GM21723 (cell line): ENCODE measurements around the gene NEK6.

ENCODE experiments used
- ATAC-seq: cut with Tn5 transposase; IDR thresholded peaks from one replicate; pipeline ENCODE4 v1.9.1; 2021; ENCODE audit warnings: mild to moderate bottlenecking, moderate library complexity; ENCODE audit not compliant: unreplicated experiment

Gene NEK6

DNA sequence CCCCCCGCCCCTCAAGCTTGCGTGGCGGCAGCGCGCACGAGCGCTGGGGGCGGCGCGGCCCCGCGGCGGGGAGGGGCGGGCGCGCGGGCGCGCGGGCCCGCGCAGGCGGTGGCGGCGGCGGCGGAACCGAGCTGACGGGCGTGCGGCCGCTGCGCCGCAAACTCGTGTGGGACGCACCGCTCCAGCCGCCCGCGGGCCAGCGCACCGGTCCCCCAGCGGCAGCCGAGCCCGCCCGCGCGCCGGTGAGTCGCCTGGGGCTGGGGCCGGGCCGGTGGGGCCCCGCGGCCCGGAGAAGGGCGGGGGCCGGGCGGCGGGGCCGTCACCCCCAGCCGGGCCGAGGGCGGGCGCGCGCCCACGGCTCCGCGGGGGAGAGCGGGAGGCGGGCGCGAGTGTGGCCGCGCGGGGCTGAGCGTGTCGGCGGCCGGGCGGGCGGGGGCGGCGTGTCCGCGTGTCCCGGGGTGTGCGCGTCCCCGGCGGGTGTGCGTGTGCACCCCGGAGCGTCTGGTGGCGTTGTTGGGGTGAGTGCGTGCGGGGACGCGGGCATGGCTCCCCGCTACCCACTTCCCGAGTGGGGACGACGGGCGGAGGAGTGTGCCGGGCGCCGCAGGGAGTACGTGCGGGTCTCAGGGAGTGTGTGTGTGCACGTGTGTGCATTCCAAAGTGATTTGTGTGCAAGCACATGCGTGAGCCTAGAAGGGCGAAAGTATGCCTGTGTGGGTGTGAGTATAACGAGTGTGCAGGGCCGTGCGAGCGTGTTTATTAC lies at the start of gene NEK6:
Gene NEK6, plus strand, starts transcription at position 106 of the 763 bp plus-strand sequence. CDS start 44,016 bp downstream, outside the sequence.
- no peak for ATAC-seq

- ATAC-seq, result no peak
Measured at GRCh38 chr9:124208571-124208970, 49.2 kb upstream of the NEK6 start.

- no peak for ATAC-seq
Measured at GRCh38 chr9:124209279-124209678, 48.5 kb upstream of the NEK6 start.

- no peak for ATAC-seq
Measured at GRCh38 chr9:124209774-124210173, 48.0 kb upstream of the NEK6 start.

GRCh38 chr9:124210697-124211096 lies 47.1 kb upstream of the NEK6 start:
- ATAC-seq, result peak; percentile 57

GRCh38 chr9:124212381-124213050 lies 45.2 kb upstream of the NEK6 start:
- no peak for ATAC-seq

GRCh38 chr9:124213396-124213795 lies 44.4 kb upstream of the NEK6 start:
- no peak for ATAC-seq

DNA sequence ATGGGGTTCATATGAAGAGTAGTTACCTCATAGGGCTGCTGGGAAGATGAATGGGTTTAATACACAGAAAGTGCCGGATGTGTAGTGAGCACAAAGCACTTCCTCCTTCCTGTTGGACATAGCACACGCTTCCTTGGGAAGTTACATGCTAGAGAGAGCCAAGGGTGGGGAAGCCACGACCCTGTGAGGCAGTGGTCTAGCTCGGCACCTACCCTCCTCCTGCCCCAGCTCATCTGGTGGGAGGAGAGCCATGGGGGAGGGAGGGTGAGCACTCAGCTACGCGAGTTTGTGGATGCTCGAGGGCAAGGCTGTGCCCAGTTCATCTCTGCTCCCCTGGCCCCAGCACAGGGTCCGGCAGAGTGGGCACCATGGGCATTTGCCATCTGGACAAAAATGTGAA lies 43.6 kb upstream of the NEK6 start:
- ATAC-seq, result no peak

DNA sequence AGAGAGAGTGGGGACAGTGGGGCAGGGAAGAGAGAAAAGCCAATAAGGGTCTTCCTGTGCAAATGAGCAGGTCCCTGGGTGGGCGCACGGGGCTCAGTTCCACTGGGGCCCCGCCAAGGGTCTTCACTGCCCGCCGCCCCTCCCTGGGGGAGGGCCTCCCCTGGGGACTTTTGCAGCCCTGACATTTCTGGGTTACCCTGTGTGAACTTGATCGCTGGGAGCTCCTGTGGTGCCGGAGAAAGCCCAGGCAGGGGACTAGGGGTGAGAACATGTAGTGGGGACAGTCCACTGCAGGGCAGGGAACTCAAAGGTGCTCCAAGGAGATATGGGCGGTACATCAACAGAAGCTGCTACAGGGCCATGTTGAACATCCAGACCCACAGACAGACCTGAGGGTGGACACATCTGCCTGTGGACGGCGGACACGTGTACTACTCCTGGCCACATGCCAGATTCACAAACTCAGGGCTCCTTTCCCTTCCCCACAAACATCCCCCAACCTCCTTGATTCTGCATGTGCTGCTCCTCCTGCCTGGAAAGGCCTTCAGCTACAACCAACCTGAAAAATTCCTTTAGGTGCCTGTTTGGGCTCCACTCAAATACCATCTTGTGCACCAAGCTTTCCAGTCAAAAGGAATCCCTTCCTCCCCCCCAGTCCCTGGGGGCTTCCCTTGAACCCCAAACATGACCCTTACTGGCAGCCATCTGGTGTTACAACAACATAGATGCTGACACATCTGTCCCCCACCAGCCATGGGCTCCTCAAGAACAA lies 43.0 kb upstream of the NEK6 start:
- no peak for ATAC-seq

DNA sequence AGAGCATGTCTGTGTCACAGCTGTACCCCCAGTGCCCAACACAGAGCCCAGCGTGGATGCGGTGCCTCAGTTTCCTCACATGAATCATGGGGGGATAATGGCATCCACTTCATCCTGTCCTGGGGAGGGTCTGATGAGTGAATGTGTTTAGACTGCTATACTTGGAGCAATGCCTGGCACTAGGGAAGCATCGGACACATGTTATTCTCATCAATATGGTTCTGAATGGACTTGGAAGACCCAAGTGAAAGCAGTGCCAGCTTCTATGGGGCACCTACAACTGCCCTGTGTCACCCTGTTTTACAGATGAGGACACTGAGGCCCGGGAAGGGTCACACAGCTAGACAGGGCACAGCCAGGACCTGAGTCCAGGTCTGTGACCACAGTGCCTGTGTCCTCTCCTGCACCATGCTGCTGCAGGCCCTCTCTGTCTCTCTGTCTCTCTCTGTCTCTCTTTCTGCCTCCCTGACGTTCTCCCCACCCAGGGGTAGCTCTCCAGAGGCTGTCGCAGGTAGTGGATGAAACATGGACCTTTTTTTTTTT lies 42.3 kb upstream of the NEK6 start:
- no peak for ATAC-seq

DNA sequence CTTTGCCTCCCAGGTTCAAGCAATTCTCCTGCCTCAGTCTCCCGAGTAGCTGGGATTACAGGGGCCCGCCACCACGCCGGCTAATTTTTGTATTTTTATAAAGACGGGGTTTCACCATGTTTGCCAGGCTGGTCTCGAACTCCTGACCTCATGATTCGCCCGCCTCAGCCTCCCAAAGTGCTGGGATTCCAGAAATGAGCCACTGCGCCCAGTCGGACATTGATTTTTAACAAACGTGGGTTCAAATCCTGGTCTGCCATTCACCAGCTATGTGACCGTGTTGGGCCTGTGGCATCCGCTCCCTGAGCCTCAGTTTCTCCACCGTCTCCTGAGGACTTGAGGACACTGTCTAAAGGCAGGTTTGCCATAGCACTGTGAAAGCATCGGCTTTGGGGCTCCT lies 41.8 kb upstream of the NEK6 start:
- ATAC-seq, result no peak

DNA sequence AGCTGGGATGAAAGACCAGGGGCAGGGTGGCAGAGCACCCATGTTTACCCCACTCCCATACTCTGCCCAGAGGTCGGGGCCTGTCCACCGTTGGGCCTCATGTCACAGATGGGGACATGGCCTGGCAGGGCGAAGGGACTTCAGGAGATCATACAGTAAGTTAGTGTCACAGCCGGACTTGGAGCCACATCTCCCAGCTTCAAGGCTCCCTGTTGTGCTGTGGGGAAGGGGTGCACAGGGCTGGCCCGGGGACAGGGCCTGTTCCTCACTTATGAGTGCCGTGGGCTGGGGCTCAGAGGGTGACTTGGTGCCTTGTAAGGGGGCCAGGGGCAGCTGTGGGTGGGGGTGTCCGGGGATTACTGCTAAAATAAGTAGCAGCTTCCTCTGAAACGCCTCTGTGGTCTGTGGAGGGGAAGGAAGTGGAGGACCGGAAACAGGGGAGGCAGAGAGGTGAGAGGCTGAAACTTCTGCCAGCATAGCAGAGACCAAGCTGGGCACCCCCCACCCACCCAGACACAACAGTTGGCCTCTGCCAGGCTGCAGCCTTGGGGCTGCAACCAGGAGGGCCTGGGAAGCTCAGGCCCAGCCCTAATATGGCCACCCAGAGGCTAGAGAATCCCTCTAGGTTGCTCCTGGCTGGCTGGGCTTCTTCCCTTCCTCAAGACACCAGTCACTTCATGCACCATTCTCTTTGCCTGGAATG lies 41.1 kb upstream of the NEK6 start:
- ATAC-seq, result peak; percentile 37

DNA sequence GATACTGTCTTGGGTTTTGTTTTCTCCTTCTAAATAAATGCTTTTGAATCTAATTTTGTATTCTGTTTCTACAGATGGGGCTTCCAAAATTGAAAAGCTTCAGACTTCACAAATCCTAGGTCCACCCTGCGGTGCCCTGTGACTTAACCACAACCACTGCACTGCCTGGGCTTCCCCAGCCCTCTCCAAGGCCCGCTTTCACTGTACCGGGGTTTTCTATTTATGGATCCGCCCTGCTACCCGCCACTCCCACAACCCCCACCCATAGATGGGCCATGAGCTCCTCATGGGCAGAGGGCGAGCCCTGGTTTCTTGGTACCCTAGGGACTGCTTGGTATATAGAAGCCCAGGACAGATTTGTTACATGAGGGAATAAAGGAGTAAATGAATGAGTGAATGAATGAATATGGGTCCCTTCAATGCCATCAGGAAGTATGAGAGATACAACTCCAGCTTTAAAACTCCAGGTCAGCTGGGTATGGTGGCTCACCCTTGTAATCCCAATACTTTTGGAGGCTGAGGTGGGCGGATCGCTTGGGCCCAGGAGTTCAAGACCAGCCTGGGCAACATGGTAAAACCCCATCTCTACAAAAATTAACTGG lies 39.8 kb upstream of the NEK6 start:
- no peak for ATAC-seq

DNA sequence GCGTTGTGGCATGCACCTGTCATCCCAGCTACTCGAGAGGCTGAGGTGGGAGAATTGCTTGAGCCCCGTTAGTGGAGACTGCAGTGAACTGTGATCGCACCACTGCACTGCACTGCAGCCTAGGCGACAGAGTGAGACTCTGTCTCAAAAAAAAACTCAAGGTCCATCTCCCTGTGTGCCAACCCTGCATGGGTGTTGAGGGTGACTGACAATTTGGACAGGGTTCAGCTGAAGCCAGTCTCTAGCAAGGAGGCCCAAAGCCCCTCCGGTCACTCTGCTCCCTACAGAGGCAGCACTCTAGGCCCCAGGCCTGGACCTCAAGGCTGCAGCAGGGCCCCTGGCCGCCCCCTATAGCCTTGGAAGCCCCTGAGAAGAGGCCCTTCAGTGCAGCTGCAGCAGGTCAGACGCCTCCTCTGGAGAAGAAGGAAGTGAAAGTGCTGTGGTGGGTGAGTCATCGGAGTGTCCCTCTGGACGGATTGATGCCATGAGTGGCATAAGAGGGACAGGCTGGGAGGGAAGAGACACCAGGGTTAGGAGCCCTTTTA lies 39.2 kb upstream of the NEK6 start:
- peak; percentile 68 for ATAC-seq

GRCh38 chr9:124218987-124219461 lies 38.7 kb upstream of the NEK6 start:
- peak; percentile 22 for ATAC-seq

- no peak for ATAC-seq
Measured at GRCh38 chr9:124220946-124221451, 36.8 kb upstream of the NEK6 start.

- ATAC-seq, result no peak
Measured at GRCh38 chr9:124221676-124222075, 36.1 kb upstream of the NEK6 start.

GRCh38 chr9:124222109-124222508 lies 35.6 kb upstream of the NEK6 start:
- ATAC-seq, result no peak

DNA sequence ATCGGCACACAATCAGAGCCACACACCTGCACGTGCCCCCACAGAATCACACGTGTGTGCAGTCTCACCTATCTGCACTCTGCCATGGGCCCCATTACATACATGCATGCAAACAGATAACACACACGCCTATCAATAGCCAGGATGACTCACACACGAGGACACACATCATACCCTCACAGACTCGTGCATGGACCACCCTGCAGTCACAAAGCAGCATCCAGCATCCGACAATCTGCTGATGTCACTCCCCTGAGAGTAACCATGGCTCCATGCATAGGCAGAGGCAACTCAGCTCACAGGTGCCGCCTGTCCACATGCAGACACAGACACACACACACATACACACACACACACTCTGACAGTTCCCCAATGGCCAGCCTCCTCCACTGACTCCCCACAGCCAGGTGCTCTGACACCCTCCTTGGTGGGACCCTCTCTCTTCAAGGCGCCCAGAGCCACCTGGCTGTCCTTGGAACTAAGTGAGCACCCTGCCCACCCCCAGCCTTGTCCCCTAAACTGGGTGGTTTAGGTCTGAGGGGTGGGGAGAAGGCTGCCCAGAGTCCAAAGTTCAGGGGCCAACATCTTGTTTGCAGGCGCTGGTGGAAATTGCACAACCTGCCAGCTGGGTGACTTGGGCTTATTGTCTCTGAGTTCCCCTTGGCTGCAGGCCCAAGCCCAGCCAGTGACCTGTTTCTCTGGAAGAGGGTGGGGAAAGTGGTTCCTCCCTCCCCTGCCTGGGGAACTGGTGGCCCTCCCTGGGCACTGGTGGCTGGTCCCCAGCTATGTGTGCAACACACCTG lies 34.6 kb upstream of the NEK6 start:
- no peak for ATAC-seq
